H1 (cell line): ENCODE measurements around the gene ELOVL1. TPM values are rescaled to one million over a fixed set of nuclear protein-coding genes. Genes with fewer than 3 reads are reported as not detected.
A peak's percentile ranks its signal among the peaks of the same experiment; 100 is the strongest.

ENCODE experiments used
- CHD2 ChIP-seq: IDR thresholded peaks from 2 replicates; pipeline ENCODE4 v1.6.1; 2012; ENCODE audit warnings: low read length, improper control_type of control experiment
- CTBP2 ChIP-seq: IDR thresholded peaks from 2 replicates; pipeline ENCODE4 v1.7.0; 2011; ENCODE audit warnings: borderline replicate concordance, mild to moderate bottlenecking, moderate library complexity, mixed read lengths, low read length; ENCODE audit not compliant: insufficient read depth, insufficient read length
- E2F6 ChIP-seq: IDR thresholded peaks from 2 replicates; pipeline ENCODE4 v1.6.1; 2012; ENCODE audit warnings: inconsistent platforms
- EGR1 ChIP-seq: IDR thresholded peaks from 2 replicates; pipeline ENCODE4 v1.6.1; 2011; ENCODE audit warnings: low read depth, low read length, borderline replicate concordance
- KDM4A ChIP-seq: IDR thresholded peaks from one replicate; pipeline ENCODE4 v1.7.1; 2012; ENCODE audit warnings: low read depth, mild to moderate bottlenecking, moderate library complexity, low read length, inconsistent platforms; ENCODE audit not compliant: severe bottlenecking
- NANOG ChIP-seq: IDR thresholded peaks from 2 replicates; pipeline ENCODE4 v1.6.1; 2011; ENCODE audit warnings: low read length, low read depth, mild to moderate bottlenecking, inconsistent platforms; ENCODE audit not compliant: insufficient read depth, poor library complexity, severe bottlenecking
- NRF1 ChIP-seq: IDR thresholded peaks from 2 replicates; pipeline ENCODE4 v1.6.1; 2011; ENCODE audit warnings: mild to moderate bottlenecking, low read depth, low read length, improper control_type of control experiment
- PHF8 ChIP-seq: fragments of 200-600 bp; sonication (generic); conservative IDR thresholded peaks from 2 replicates; pipeline ENCODE4 v1.7.1; 2012; ENCODE audit warnings: low read depth, mild to moderate bottlenecking, inconsistent platforms, low read length, moderate library complexity
- RFX5 ChIP-seq: IDR thresholded peaks from 2 replicates; pipeline ENCODE4 v1.6.1; 2011; ENCODE audit warnings: low read depth, low read length, improper control_type of control experiment, borderline replicate concordance
- RNF2 ChIP-seq: fragments of 200-900, 300-1000 bp; sonication (generic); IDR thresholded peaks from 2 replicates; pipeline ENCODE4 v1.7.1; 2016; ENCODE audit warnings: borderline replicate concordance, low read depth, mild to moderate bottlenecking, antibody characterized with exemption, low read length; ENCODE audit not compliant: poor library complexity, severe bottlenecking; ENCODE audit errors: missing control alignments
- SIN3A ChIP-seq, 2 experiments: IDR thresholded peaks in 1 of 2; conservative IDR thresholded peaks in 1 of 2; 2 replicates each; pipeline ENCODE4 v1.6.1; 2011 to 2012; ENCODE audit warnings: low read length in 2 of 2, improper control_type of control experiment in 1 of 2, low read depth in 1 of 2, mild to moderate bottlenecking in 1 of 2
- SIX5 ChIP-seq: IDR thresholded peaks from 2 replicates; pipeline ENCODE4 v1.6.1; 2011; ENCODE audit warnings: mild to moderate bottlenecking, low read depth, low read length
- SP4 ChIP-seq: IDR thresholded peaks from 2 replicates; pipeline ENCODE4 v1.6.1; 2012; ENCODE audit warnings: low read length, inconsistent platforms
- SUZ12 ChIP-seq: fragments of 200-600 bp; sonication (generic); IDR thresholded peaks from 2 replicates; pipeline ENCODE4 v1.6.1; 2012; ENCODE audit warnings: mild to moderate bottlenecking, inconsistent platforms, low read length, moderate library complexity, mixed read lengths
- TCF12 ChIP-seq: IDR thresholded peaks from 2 replicates; pipeline ENCODE4 v1.6.1; 2011; ENCODE audit warnings: low read depth, mild to moderate bottlenecking, low read length
- YY1 ChIP-seq: IDR thresholded peaks from 2 replicates; pipeline ENCODE4 v1.6.1; 2011; ENCODE audit warnings: low read depth, mild to moderate bottlenecking, low read length
- ZNF274 ChIP-seq: IDR thresholded peaks from 2 replicates; pipeline ENCODE4 v1.7.0; 2012; ENCODE audit warnings: low read length, borderline replicate concordance; ENCODE audit errors: extremely low read depth
- polyA plus RNA-seq, 7 experiments: library from polyadenylated mRNA; depleted of rRNA in 3 of 7; stranded (reverse) in 5 of 7; unstranded in 2 of 7; fragments of >200 nt in 5 of 7; fragments of 200-250 nt in 2 of 7; gene quantifications; 1 replicate in 5 of 7; 2 replicates in 1 of 7; 4 replicates in 1 of 7; pipeline versions ENCODE4 v1.2.1 to v1.2.3, GENCODE V29; 2011 to 2013; ENCODE audit warnings: missing spikeins in 2 of 7, mixed read lengths in 2 of 7
- total RNA-seq: library from RNA; stranded (reverse); fragmentation: NEBNext Ultra II Directional; extraction: Animal tissue kit (Norgen Biotek cat#: 25700); gene quantifications from 2 replicates; pipeline ENCODE4 v1.2.1, GENCODE V29; 2021
- TF ChIP-seq, protein P1 (sequence below): IDR thresholded peaks from 2 replicates; pipeline ENCODE4 v1.6.1; 2012; ENCODE audit warnings: inconsistent platforms
- TF ChIP-seq, protein P2 (sequence below), 3 experiments: IDR thresholded peaks; 1 replicate in 2 of 3; 2 replicates in 1 of 3; pipeline versions ENCODE4 v1.5.1 to v1.6.1; 2011; ENCODE audit warnings: low read length in 3 of 3, mild to moderate bottlenecking in 3 of 3, inconsistent platforms in 2 of 3, low read depth in 1 of 3, moderate library complexity in 1 of 3; ENCODE audit not compliant: insufficient read depth in 1 of 3; ENCODE audit errors: control extremely low read depth in 1 of 3

Gene ELOVL1
- total and polyA plus RNA-seq, 2 of the 8 experiments (the other 6 are each of a cell fraction or from before 2014, with no cell fraction given) = 28.5 to 68.1 TPM

GRCh38 chr1:43367026-43367903, 546 bp downstream of the ELOVL1 start (continued):
- TF ChIP-seq SIN3A (conservative IDR thresholded peaks at IDR 0.05 in 1 of 2, IDR thresholded peaks at IDR 0.05 in 1 of 2; ENCODE audit: low read depth in 1 of 2, low read length in 2 of 2) (peak in 1 of 2 experiments; percentile 10; a peak in 1 of 4 replicates), TCF12 (no peak), KDM4A (peak; percentile 1), EGR1 (no peak), PHF8 (0 out of 2 replicates have a peak, but pooled peaks have one; percentile 48), SP4 (no peak), ZNF274 (no peak), NRF1 (no peak), RFX5 (no peak), YY1 (no peak), SUZ12 (no peak), CHD2 (no peak), RNF2 (no peak), E2F6 (no peak), CTBP2 (no peak), SIX5 (no peak), NANOG (no peak)
- TF ChIP-seq, protein P1, sequence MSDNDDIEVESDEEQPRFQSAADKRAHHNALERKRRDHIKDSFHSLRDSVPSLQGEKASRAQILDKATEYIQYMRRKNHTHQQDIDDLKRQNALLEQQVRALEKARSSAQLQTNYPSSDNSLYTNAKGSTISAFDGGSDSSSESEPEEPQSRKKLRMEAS = no peak; the same call in 1 of the 2 replicates
- TF ChIP-seq, protein P2, sequence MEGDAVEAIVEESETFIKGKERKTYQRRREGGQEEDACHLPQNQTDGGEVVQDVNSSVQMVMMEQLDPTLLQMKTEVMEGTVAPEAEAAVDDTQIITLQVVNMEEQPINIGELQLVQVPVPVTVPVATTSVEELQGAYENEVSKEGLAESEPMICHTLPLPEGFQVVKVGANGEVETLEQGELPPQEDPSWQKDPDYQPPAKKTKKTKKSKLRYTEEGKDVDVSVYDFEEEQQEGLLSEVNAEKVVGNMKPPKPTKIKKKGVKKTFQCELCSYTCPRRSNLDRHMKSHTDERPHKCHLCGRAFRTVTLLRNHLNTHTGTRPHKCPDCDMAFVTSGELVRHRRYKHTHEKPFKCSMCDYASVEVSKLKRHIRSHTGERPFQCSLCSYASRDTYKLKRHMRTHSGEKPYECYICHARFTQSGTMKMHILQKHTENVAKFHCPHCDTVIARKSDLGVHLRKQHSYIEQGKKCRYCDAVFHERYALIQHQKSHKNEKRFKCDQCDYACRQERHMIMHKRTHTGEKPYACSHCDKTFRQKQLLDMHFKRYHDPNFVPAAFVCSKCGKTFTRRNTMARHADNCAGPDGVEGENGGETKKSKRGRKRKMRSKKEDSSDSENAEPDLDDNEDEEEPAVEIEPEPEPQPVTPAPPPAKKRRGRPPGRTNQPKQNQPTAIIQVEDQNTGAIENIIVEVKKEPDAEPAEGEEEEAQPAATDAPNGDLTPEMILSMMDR (IDR thresholded peaks at IDR 0.05; ENCODE audit: control extremely low read depth in 1 of 3, insufficient read depth in 1 of 3, low read depth in 1 of 3, low read length in 3 of 3) = no peak
